HG02623 (cell line): ENCODE results near the gene ZNRF4.
"Not testable (repeated sequence)": the region's sequence is repeated elsewhere in the genome, so short reads cannot be mapped to it uniquely, and the experiment has no call there.

Source experiments
- ATAC-seq: cut with Tn5 transposase; IDR thresholded peaks from one replicate; pipeline ENCODE4 v1.9.1; 2021; ENCODE audit warnings: moderate library complexity; ENCODE audit not compliant: unreplicated experiment

Gene ZNRF4

GRCh38 chr19:5470264-5470671 is 15.1 kb downstream of the ZNRF4 start:
- ATAC-seq: no peak

GRCh38 chr19:5472286-5472685 is 17.1 kb downstream of the ZNRF4 start:
- ATAC-seq: no peak

GRCh38 chr19:5473646-5474045 is 18.4 kb downstream of the ZNRF4 start:
- no peak for ATAC-seq

- ATAC-seq: no peak
These were observed 22.4 kb downstream of the ZNRF4 start for GRCh38 chr19:5477451-5478215.

GRCh38 chr19:5478241-5478924 is 23.2 kb downstream of the ZNRF4 start:
- ATAC-seq: no peak

- no peak for ATAC-seq
These were observed 23.8 kb downstream of the ZNRF4 start for GRCh38 chr19:5478925-5479588.

- no peak for ATAC-seq
These were observed 24.7 kb downstream of the ZNRF4 start for GRCh38 chr19:5479958-5480357.

GRCh38 chr19:5480427-5480836 is 25.2 kb downstream of the ZNRF4 start:
- no peak for ATAC-seq

GRCh38 chr19:5481957-5482356 is 26.7 kb downstream of the ZNRF4 start:
- ATAC-seq: no peak

- ATAC-seq: no peak
These were observed 29.4 kb downstream of the ZNRF4 start for GRCh38 chr19:5484398-5485285.

GRCh38 chr19:5485286-5485636 is 30.0 kb downstream of the ZNRF4 start:
- ATAC-seq: no peak

GRCh38 chr19:5485658-5486057 is 30.4 kb downstream of the ZNRF4 start:
- not testable (repeated sequence) for ATAC-seq

GRCh38 chr19:5487222-5487621 is 32.0 kb downstream of the ZNRF4 start:
- no peak for ATAC-seq

- no peak for ATAC-seq
These were observed 34.3 kb downstream of the ZNRF4 start for GRCh38 chr19:5489551-5489950.

GRCh38 chr19:5491565-5491964 is 36.3 kb downstream of the ZNRF4 start:
- ATAC-seq: no peak

GRCh38 chr19:5492281-5492634 is 37.0 kb downstream of the ZNRF4 start:
- no peak for ATAC-seq

GRCh38 chr19:5492635-5493409 is 37.6 kb downstream of the ZNRF4 start:
- no peak for ATAC-seq

- ATAC-seq: no peak
These were observed 39.6 kb downstream of the ZNRF4 start for GRCh38 chr19:5494773-5495172.

GRCh38 chr19:5495792-5496191 is 40.6 kb downstream of the ZNRF4 start:
- no peak for ATAC-seq

GRCh38 chr19:5497297-5497696 is 42.1 kb downstream of the ZNRF4 start:
- no peak for ATAC-seq
